K562 (cell line): ENCODE results near the gene GDPD2. TPM values are rescaled to one million over a fixed set of nuclear protein-coding genes. Genes with fewer than 3 reads are reported as not detected.
A peak's percentile ranks its signal among the peaks of the same experiment; 100 is the strongest.

ENCODE experiments used
- C11orf30 ChIP-seq: fragments of 450-650 bp; IDR thresholded peaks from 2 replicates; pipeline ENCODE4 v1.6.1; 2016; ENCODE audit warnings: low read depth, mild to moderate bottlenecking
- CBX3 ChIP-seq, 2 experiments: IDR thresholded peaks; 1 replicate in 1 of 2; 2 replicates in 1 of 2; pipeline ENCODE4 v1.6.1; 2012; ENCODE audit warnings: inconsistent platforms in 2 of 2, low read length in 2 of 2, borderline replicate concordance in 1 of 2, control low read depth in 1 of 2
- CEBPG ChIP-seq, 3 experiments: fragments of 200-800 bp in 1 of 3; sonication (Bioruptor generic) in 1 of 3; sonication (generic) in 1 of 3; formaldehyde crosslinking in 1 of 3; IDR thresholded peaks in 2 of 3; conservative IDR thresholded peaks in 1 of 3; 2 replicates each; pipeline versions ENCODE4 v1.6.1 to v1.8.0; 2016 to 2022; ENCODE audit warnings: missing compliant biosample characterization in 2 of 3, missing genetic modification characterization in 2 of 3, mild to moderate bottlenecking in 1 of 3, missing genetic modification reagents in 1 of 3
- CHD2 ChIP-seq: IDR thresholded peaks from 2 replicates; pipeline ENCODE4 v1.6.1; 2011; ENCODE audit warnings: low read depth, low read length
- CREB1 ChIP-seq, 2 experiments: sonication (generic) in 1 of 2; formaldehyde crosslinking in 1 of 2; IDR thresholded peaks; 2 replicates each; pipeline versions ENCODE4 v1.6.1 to v1.8.0; 2012 to 2022; ENCODE audit warnings: inconsistent platforms in 1 of 2, mild to moderate bottlenecking in 1 of 2, missing genetic modification reagents in 1 of 2, moderate library complexity in 1 of 2
- CTBP1 ChIP-seq: fragments of 450-650 bp; IDR thresholded peaks from 2 replicates; pipeline ENCODE4 v1.6.1; 2016; ENCODE audit warnings: borderline replicate concordance
- DMBX1 ChIP-seq: fragments of 250-450 bp; sonication (Bioruptor Pico); IDR thresholded peaks from 2 replicates; pipeline ENCODE4 v1.8.0; 2022; ENCODE audit warnings: inconsistent platforms, mild to moderate bottlenecking, moderate library complexity, borderline replicate concordance
- DNMT1 ChIP-seq: fragments of 450-650 bp; IDR thresholded peaks from 2 replicates; pipeline ENCODE4 v1.6.1; 2016; ENCODE audit warnings: antibody characterized with exemption, mild to moderate bottlenecking
- DPF2 ChIP-seq: fragments of 450-650 bp; IDR thresholded peaks from 2 replicates; pipeline ENCODE4 v1.6.1; 2016
- GABPA ChIP-seq: fragments of 200-800 bp; sonication (Bioruptor generic); conservative IDR thresholded peaks from 2 replicates; pipeline ENCODE4 v1.6.1; 2016; ENCODE audit warnings: low read depth, missing genetic modification characterization, missing compliant biosample characterization
- HMGN3 ChIP-seq: IDR thresholded peaks from 2 replicates; pipeline ENCODE4 v1.6.1; 2011; ENCODE audit warnings: borderline replicate concordance, low read depth, mild to moderate bottlenecking, mixed read lengths, low read length; ENCODE audit not compliant: insufficient read length; ENCODE audit errors: extremely low read depth
- MEF2A ChIP-seq: IDR thresholded peaks from 2 replicates; pipeline ENCODE4 v1.6.1; 2011; ENCODE audit warnings: low read depth, mild to moderate bottlenecking, low read length, moderate library complexity; ENCODE audit not compliant: control insufficient read depth
- PCBP1 ChIP-seq: fragments of 200-400 bp; formaldehyde crosslinking; IDR thresholded peaks from 2 replicates; pipeline ENCODE4 v1.6.1; 2018; ENCODE audit warnings: mild to moderate bottlenecking, low read depth, low read length; ENCODE audit not compliant: poor library complexity, severe bottlenecking
- PTTG1 ChIP-seq: fragments of 450-650 bp; IDR thresholded peaks from 2 replicates; pipeline ENCODE4 v1.6.1; 2016; ENCODE audit warnings: low read depth, mild to moderate bottlenecking, missing genetic modification characterization, missing compliant biosample characterization
- RBFOX2 ChIP-seq: fragments of 200-400 bp; formaldehyde crosslinking; IDR thresholded peaks from 2 replicates; pipeline ENCODE4 v1.6.1; 2017; ENCODE audit warnings: low read depth, mild to moderate bottlenecking, low read length, moderate library complexity
- RFX1 ChIP-seq: fragments of 450-650 bp; IDR thresholded peaks from 2 replicates; pipeline ENCODE4 v1.6.1; 2016; ENCODE audit warnings: mild to moderate bottlenecking, moderate library complexity
- RHOXF2B ChIP-seq: fragments of 250-450 bp; sonication (Bioruptor Pico); conservative IDR thresholded peaks from 2 replicates; pipeline ENCODE4 v1.5.1; 2021
- SIX5 ChIP-seq, 2 experiments: IDR thresholded peaks; 2 replicates each; pipeline ENCODE4 v1.6.1; 2011; ENCODE audit warnings: low read length in 2 of 2, borderline replicate concordance in 1 of 2, low read depth in 1 of 2, mild to moderate bottlenecking in 1 of 2, moderate library complexity in 1 of 2; ENCODE audit not compliant: insufficient read depth in 1 of 2
- TAF7 ChIP-seq: fragments of 450-650 bp; IDR thresholded peaks from 2 replicates; pipeline ENCODE4 v1.6.1; 2016; ENCODE audit warnings: missing genetic modification characterization, missing compliant biosample characterization
- ZNF133 ChIP-seq: fragments of 250-450 bp; sonication (Bioruptor Pico); IDR thresholded peaks from 2 replicates; pipeline ENCODE4 v1.4.0; 2020; ENCODE audit warnings: mild to moderate bottlenecking
- ZNF592 ChIP-seq: fragments of 450-650 bp; IDR thresholded peaks from 2 replicates; pipeline ENCODE4 v1.6.1; 2017; ENCODE audit warnings: antibody characterized with exemption, mild to moderate bottlenecking
- ZNF717 ChIP-seq: fragments of 250-450 bp; sonication (Bioruptor Pico); IDR thresholded peaks from 2 replicates; pipeline ENCODE4 v1.5.0; 2021
- ZNF75A ChIP-seq: fragments of 450-650 bp; formaldehyde crosslinking; IDR thresholded peaks from 2 replicates; pipeline ENCODE4 v1.4.0; 2020; ENCODE audit warnings: mild to moderate bottlenecking
- polyA plus RNA-seq, 8 experiments: library from polyadenylated mRNA; depleted of rRNA in 4 of 8; stranded (reverse) in 5 of 8; unstranded in 3 of 8; fragments of >200 nt; fragmentation: Nextera tagmentation in 2 of 8; fragmentation: Illumina TruSeq in 1 of 8; extraction: Ambion mirVana in 2 of 8; extraction: Trizol in 1 of 8; gene quantifications; 2 replicates each; pipeline versions ENCODE4 v1.2.1 to v1.2.3, GENCODE V29; 2011 to 2014; ENCODE audit warnings: inconsistent platforms in 1 of 8, missing spikeins in 1 of 8
- total RNA-seq, 7 experiments: library from RNA; depleted of rRNA in 6 of 7; stranded (reverse); fragments of >200 nt in 6 of 7; fragmentation: Illumina TruSeq in 2 of 7; extraction: Trizol in 2 of 7; gene quantifications; 2 replicates each; pipeline versions ENCODE4 v1.2.1 to v1.2.3, GENCODE V29; 2011 to 2021; ENCODE audit warnings: low replicate concordance in 1 of 7
- TF ChIP-seq, protein P1 (sequence below): fragments of 250-450 bp; sonication (Bioruptor Pico); IDR thresholded peaks from 2 replicates; pipeline ENCODE4 v1.5.1; 2021; ENCODE audit warnings: mild to moderate bottlenecking

Gene GDPD2
- total and polyA plus RNA-seq, 9 of the 15 experiments (the other 6 are each of a cell fraction or from before 2014, with no cell fraction given): not detected

- TF ChIP-seq CBX3 (IDR thresholded peaks at IDR 0.05; ENCODE audit: borderline replicate concordance in 1 of 2, low read length in 2 of 2) (no peak), RFX1 (peak; percentile 76), PTTG1 (no peak), RHOXF2B (CRISPR knock-in tag) (no peak), DMBX1 (CRISPR knock-in tag) (no peak), GABPA (tag) (peak; percentile 92), CEBPG (CRISPR knock-in tag; IDR thresholded peaks at IDR 0.05) (no peak), CEBPG (tag; conservative IDR thresholded peaks at IDR 0.05 in 1 of 2, IDR thresholded peaks at IDR 0.05 in 1 of 2) (no peak), C11orf30 (no peak), CTBP1 (no peak), DNMT1 (no peak), RBFOX2 (no peak; the same call in 1 of the 2 replicates), ZNF717 (CRISPR knock-in tag) (no peak), ZNF133 (no peak), MEF2A (no peak), ZNF592 (no peak), CHD2 (no peak), CREB1 (IDR thresholded peaks at IDR 0.05) (no peak), CREB1 (CRISPR knock-in tag; IDR thresholded peaks at IDR 0.05) (no peak), HMGN3 (no peak), ZNF75A (CRISPR knock-in tag) (no peak), SIX5 (IDR thresholded peaks at IDR 0.05; ENCODE audit: borderline replicate concordance in 1 of 2, insufficient read depth in 1 of 2, low read depth in 1 of 2, low read length in 2 of 2) (peak; percentile 43 to 52; a peak in 3 of 4 replicates), DPF2 (no peak), TAF7 (no peak), PCBP1 (no peak)
- TF ChIP-seq, protein P1, sequence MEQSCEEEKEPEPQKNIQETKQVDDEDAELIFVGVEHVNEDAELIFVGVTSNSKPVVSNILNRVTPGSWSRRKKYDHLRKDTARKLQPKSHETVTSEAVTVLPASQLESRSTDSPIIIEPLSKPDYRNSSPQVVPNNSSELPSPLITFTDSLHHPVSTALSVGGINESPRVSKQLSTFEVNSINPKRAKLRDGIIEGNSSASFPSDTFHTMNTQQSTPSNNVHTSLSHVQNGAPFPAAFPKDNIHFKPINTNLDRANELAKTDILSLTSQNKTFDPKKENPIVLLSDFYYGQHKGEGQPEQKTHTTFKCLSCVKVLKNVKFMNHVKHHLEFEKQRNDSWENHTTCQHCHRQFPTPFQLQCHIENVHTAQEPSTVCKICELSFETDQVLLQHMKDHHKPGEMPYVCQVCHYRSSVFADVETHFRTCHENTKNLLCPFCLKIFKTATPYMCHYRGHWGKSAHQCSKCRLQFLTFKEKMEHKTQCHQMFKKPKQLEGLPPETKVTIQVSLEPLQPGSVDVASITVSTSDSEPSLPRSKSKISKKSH (CRISPR knock-in tag): no peak
Observed at GRCh38 chrX:70434352-70434866, 11.3 kb downstream of the GDPD2 start (continued).
